Endodermal cell (in vitro differentiated cells): Measurements from ENCODE around the gene HTR3D. TPM values are rescaled to one million over a fixed set of nuclear protein-coding genes. Genes with fewer than 3 reads are reported as not detected.

Experiments used
- DNase-seq: peaks from one replicate; pipeline ENCODE4 v3.0.0-alpha.2; 2017
- H3K27ac ChIP-seq: 2 replicates; pipeline ENCODE4 v1.5.1; 2013; ENCODE audit warnings: mild to moderate bottlenecking, low read depth, low read length, moderate library complexity
- H3K27me3 ChIP-seq: 2 replicates; pipeline ENCODE4 v1.6.1; 2013; ENCODE audit warnings: mild to moderate bottlenecking, low read length, moderate library complexity; ENCODE audit not compliant: insufficient read depth, control insufficient read depth, poor library complexity, severe bottlenecking
- H3K36me3 ChIP-seq: 2 replicates; pipeline ENCODE4 v1.7.0; 2013; ENCODE audit warnings: mild to moderate bottlenecking, low read length, moderate library complexity; ENCODE audit not compliant: control insufficient read depth, insufficient read depth
- H3K4me1 ChIP-seq: one replicate; pipeline ENCODE4 v1.7.0; 2013; ENCODE audit warnings: low read length; ENCODE audit not compliant: control insufficient read depth, insufficient read depth
- H3K4me3 ChIP-seq: 2 replicates; pipeline ENCODE4 v1.5.1; 2013; ENCODE audit warnings: mild to moderate bottlenecking, low read length, moderate library complexity
- H3K9ac ChIP-seq: 2 replicates; pipeline ENCODE4 v1.6.1; 2013; ENCODE audit warnings: mild to moderate bottlenecking, low read length, moderate library complexity; ENCODE audit not compliant: poor library complexity, severe bottlenecking; ENCODE audit errors: extremely low read depth
- H3K9me3 ChIP-seq: 2 replicates; pipeline ENCODE4 v1.6.1; 2013; ENCODE audit warnings: mild to moderate bottlenecking, low read length, moderate library complexity; ENCODE audit not compliant: control insufficient read depth
- H3K27ac Mint-ChIP-seq: 2 replicates; pipeline ENCODE4 v1.8.0; 2020; ENCODE audit warnings: mixed read lengths
- H3K27me3 Mint-ChIP-seq: 2 replicates; pipeline ENCODE4 v1.8.0; 2021; ENCODE audit warnings: mild to moderate bottlenecking, mixed read lengths; ENCODE audit not compliant: insufficient read depth
- H3K36me3 Mint-ChIP-seq: 2 replicates; pipeline ENCODE4 v1.8.0; 2020; ENCODE audit warnings: low read depth, mixed read lengths
- H3K4me1 Mint-ChIP-seq: 2 replicates; pipeline ENCODE4 v1.8.0; 2020; ENCODE audit warnings: mixed read lengths
- H3K4me3 Mint-ChIP-seq: 2 replicates; pipeline ENCODE4 v1.8.0; 2020; ENCODE audit warnings: mild to moderate bottlenecking, moderate library complexity, mixed read lengths
- H3K9me3 Mint-ChIP-seq: 2 replicates; pipeline ENCODE4 v1.8.0; 2020; ENCODE audit warnings: mild to moderate bottlenecking, mixed read lengths
- CTCF ChIP-seq: fragments of 200-600 bp; sonication (generic); conservative IDR thresholded peaks from 2 replicates; pipeline ENCODE4 v1.5.0; 2021; ENCODE audit warnings: antibody characterized with exemption, mild to moderate bottlenecking
- WGBS, 2 experiments: methylation state at CpG; one replicate each; pipeline versions ENCODE4 v1.1.5 to v1.1.7; 2013; ENCODE audit warnings: missing lambda C conversion rate in 2 of 2, mixed read lengths in 1 of 2; ENCODE audit not compliant: insufficient coverage in 1 of 2, insufficient read length in 1 of 2; 5-methylcytosine and 5-hydroxymethylcytosine counted together
- total RNA-seq, 2 donors: library from RNA; stranded (reverse); fragmentation: NEBNext Ultra II Directional in 1 of 2; extraction: Animal tissue kit (Norgen Biotek cat#: 25700) in 1 of 2; gene quantifications; 2 replicates in 1 of 2; 3 replicates in 1 of 2; pipeline ENCODE4 v1.2.1, GENCODE V29; 2021

The HTR3D gene
- total RNA-seq, 2 donors from 2014 or later, result not detected

GRCh38 chr3:184073621-184074020 lies 42.1 kb downstream of the HTR3D start:
- Mint-ChIP-seq H3K36me3 (peaks cover 2% of the 10 kb centered on the region), H3K27ac (no peak overlapping the region), H3K27me3 (no peaks in the 10 kb centered on the region), H3K4me3 (no peak overlapping the region), H3K9me3 (peaks cover 9% of the 10 kb centered on the region), H3K4me1 (peaks cover 6% of the 10 kb centered on the region)
- no peaks in the 10 kb centered on the region for H3K36me3 ChIP-seq
- no peaks in the 10 kb centered on the region for H3K27me3 ChIP-seq
- TF ChIP-seq CTCF, result no peak
- H3K9me3 ChIP-seq, result peaks cover 17% of the 10 kb centered on the region
- WGBS, 2 experiments, result 89 to 100% methylated on average over 4 of the region's 4 CpGs
- no peak overlapping the region for H3K4me3 ChIP-seq
- H3K4me1 ChIP-seq, result no peaks in the 10 kb centered on the region
- no peak overlapping the region for H3K27ac ChIP-seq
- no peak overlapping the region for H3K9ac ChIP-seq
- no peak for DNase-seq

- Mint-ChIP-seq H3K4me3 (no peak overlapping the region), H3K4me1 (peaks cover 6% of the 10 kb centered on the region), H3K9me3 (peaks cover 4% of the 10 kb centered on the region), H3K27me3 (no peaks in the 10 kb centered on the region), H3K36me3 (peaks cover 2% of the 10 kb centered on the region), H3K27ac (no peak overlapping the region)
- no peak for TF ChIP-seq CTCF
- Histone ChIP-seq H3K9me3 (peaks cover 5% of the 10 kb centered on the region), H3K27ac (no peak overlapping the region), H3K27me3 (no peaks in the 10 kb centered on the region), H3K36me3 (no peaks in the 10 kb centered on the region), H3K4me1 (no peaks in the 10 kb centered on the region), H3K9ac (no peak overlapping the region), H3K4me3 (no peak overlapping the region)
- 82 to 96% methylated on average over 1 to 6 of the region's 6 CpGs for WGBS, 2 experiments
- DNase-seq, result no peak
These were observed 44.4 kb downstream of the HTR3D start for GRCh38 chr3:184075901-184076300.

- Mint-ChIP-seq H3K9me3 (no peaks in the 10 kb centered on the region), H3K36me3 (no peaks in the 10 kb centered on the region), H3K4me3 (no peak overlapping the region), H3K4me1 (peaks cover 13% of the 10 kb centered on the region), H3K27me3 (no peaks in the 10 kb centered on the region), H3K27ac (no peak overlapping the region)
- Histone ChIP-seq H3K36me3 (no peaks in the 10 kb centered on the region), H3K9ac (no peak overlapping the region), H3K27ac (no peak overlapping the region), H3K27me3 (no peaks in the 10 kb centered on the region), H3K9me3 (no peaks in the 10 kb centered on the region), H3K4me3 (no peak overlapping the region), H3K4me1 (no peaks in the 10 kb centered on the region)
- DNase-seq, result peak; percentile 72
- peak; percentile 40 for TF ChIP-seq CTCF
- 76 to 86% methylated on average over 4 to 5 of the region's 5 CpGs for WGBS, 2 experiments
These were observed 46.3 kb downstream of the HTR3D start for GRCh38 chr3:184077881-184078280.
